Measurements from ENCODE around the gene RCE1.

DNA sequence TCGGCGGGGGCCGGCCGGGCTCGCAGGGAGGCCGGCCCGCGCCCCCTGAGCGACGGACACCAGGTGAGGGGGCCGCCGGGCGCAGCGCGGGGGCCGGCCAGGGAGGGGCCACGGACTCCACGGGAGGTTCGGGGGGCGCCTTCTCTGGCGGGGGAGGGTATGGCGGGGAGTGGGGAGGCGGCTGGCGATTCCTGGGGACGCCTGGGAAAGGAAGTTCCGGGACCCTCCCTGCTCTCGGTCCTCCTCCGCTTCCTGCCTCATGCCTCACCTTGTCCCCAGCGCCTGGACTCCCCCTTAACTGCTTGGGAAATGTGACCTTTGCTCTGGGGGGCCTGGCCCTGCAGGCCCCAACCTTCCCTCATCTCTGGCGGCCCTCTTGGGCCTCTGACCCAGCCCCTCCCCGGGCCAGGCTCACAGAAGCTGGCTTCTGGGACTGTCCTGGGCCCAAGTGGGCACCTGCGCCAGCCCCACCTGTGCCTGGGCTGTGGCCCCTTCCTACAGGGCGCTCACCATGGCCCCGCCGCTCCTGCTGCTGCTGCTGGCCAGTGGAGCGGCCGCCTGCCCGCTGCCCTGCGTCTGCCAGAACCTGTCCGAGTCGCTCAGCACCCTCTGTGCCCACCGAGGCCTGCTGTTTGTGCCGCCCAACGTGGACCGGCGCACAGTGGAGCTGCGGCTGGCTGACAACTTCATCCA is 14.1 kb downstream of the RCE1 start:
- TF ChIP-seq TSHZ1 (tag by site-specific recombination; IDR thresholded peaks at IDR 0.05; ENCODE audit: borderline replicate concordance) (no peak), YY1 (tag by site-specific recombination; IDR thresholded peaks at IDR 0.05) (no peak), CTCF (tag by site-specific recombination; IDR thresholded peaks at IDR 0.05) (no peak), OVOL3 (tag by site-specific recombination; IDR thresholded peaks at IDR 0.05) (no peak)
- TF ChIP-seq, protein P1, sequence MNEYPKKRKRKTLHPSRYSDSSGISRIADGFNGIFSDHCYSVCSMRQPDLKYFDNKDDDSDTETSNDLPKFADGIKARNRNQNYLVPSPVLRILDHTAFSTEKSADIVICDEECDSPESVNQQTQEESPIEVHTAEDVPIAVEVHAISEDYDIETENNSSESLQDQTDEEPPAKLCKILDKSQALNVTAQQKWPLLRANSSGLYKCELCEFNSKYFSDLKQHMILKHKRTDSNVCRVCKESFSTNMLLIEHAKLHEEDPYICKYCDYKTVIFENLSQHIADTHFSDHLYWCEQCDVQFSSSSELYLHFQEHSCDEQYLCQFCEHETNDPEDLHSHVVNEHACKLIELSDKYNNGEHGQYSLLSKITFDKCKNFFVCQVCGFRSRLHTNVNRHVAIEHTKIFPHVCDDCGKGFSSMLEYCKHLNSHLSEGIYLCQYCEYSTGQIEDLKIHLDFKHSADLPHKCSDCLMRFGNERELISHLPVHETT (tag by site-specific recombination; IDR thresholded peaks at IDR 0.05) = no peak
